HCT116 (cell line): ENCODE results near the gene GLT6D1. TPM values are rescaled to one million over a fixed set of nuclear protein-coding genes. Genes with fewer than 3 reads are reported as not detected.

ENCODE experiments used
- ATAC-seq: fragments of 200-7000 bp; cut with Tn5 transposase; 2 replicates; pipeline ENCODE4 v1.9.1; 2020; ENCODE audit warnings: mild to moderate bottlenecking, moderate library complexity
- BruUV-seq: library from RNA; stranded (reverse); fragments of 400-500 nt; replicated peaks from 2 replicates; lab custom pipeline; 2021; lab: Mats Ljungman, UMichigan
- CTCF ChIA-PET: fragments of 300-600 bp; sonication (Branson Sonifier 250); formaldehyde crosslinking; loops from one replicate; lab custom pipeline; 2021; ENCODE audit warnings: antibody characterized with exemption; lab: Charles Lee
- POLR2A ChIA-PET: fragments of 300-600, 350-600 bp; sonication (Branson Sonifier 250); formaldehyde crosslinking; loops from one replicate; lab custom pipeline; 2021; ENCODE audit warnings: antibody characterized with exemption; lab: Charles Lee
- RAD21 ChIA-PET, 2 experiments: fragments of 300-600 bp; sonication (Branson Sonifier 250); formaldehyde crosslinking; loops; one replicate each; lab custom pipeline; 2023; ENCODE audit warnings: low total read pairs in 2 of 2; ENCODE audit not compliant: uncharacterized antibody in 2 of 2, unreplicated experiment in 2 of 2, low non-redundant PET in 1 of 2; lab: Charles Lee
- DNase-seq: peaks from one replicate; pipeline ENCODE4 v3.0.0-alpha.2; 2010; ENCODE audit warnings: low read depth, low spot score
- H2AFZ ChIP-seq: fragments of 200-600 bp; shearing (Covaris generic), sonication (generic); 2 replicates; pipeline ENCODE4 v1.6.1; 2017; ENCODE audit warnings: low read depth, mixed run types, mixed read lengths, antibody characterized with exemption, low read length; ENCODE audit not compliant: poor library complexity, severe bottlenecking
- H3K27ac ChIP-seq: 2 replicates; pipeline ENCODE4 v1.5.1; 2012; ENCODE audit warnings: low read depth, low read length
- H3K27me3 ChIP-seq: fragments of 200-600 bp; sonication (generic); 2 replicates; pipeline ENCODE4 v1.6.1; 2016; ENCODE audit warnings: mixed run types, low read length, mixed read lengths; ENCODE audit not compliant: insufficient read depth
- H3K36me3 ChIP-seq, 2 experiments: fragments of 200-500 bp in 1 of 2; fragments of 200-600 bp in 1 of 2; sonication (Bioruptor generic) in 1 of 2; sonication (generic) in 1 of 2; 2 replicates each; pipeline versions ENCODE4 v1.5.1 to v1.6.1; 2014 to 2016; ENCODE audit warnings: low read length in 2 of 2, inconsistent platforms in 1 of 2, mixed read lengths in 1 of 2, mixed run types in 1 of 2; ENCODE audit not compliant: insufficient read depth in 2 of 2, control insufficient read depth in 1 of 2
- H3K4me1 ChIP-seq, 2 experiments: fragments of 200-600 bp in 1 of 2; sonication (generic) in 1 of 2; 2 replicates each; pipeline versions ENCODE4 v1.5.1 to v1.6.1; 2012 to 2017; ENCODE audit warnings: low read length in 2 of 2, inconsistent platforms in 1 of 2, mild to moderate bottlenecking in 1 of 2, mixed read lengths in 1 of 2, mixed run types in 1 of 2, moderate library complexity in 1 of 2; ENCODE audit not compliant: insufficient read depth in 2 of 2, control insufficient read depth in 1 of 2
- H3K4me2 ChIP-seq: fragments of 200-600 bp; sonication (generic); 2 replicates; pipeline ENCODE4 v1.6.1; 2017; ENCODE audit warnings: mixed run types, low read length, mixed read lengths
- H3K4me3 ChIP-seq, 2 experiments: fragments of 200-600 bp in 1 of 2; sonication (generic) in 1 of 2; replicated peaks in 1 of 2; 2 replicates each; pipeline ENCODE4 v1.5.1; 2011 to 2016; ENCODE audit warnings: low read length in 2 of 2, control low read depth in 1 of 2, low read depth in 1 of 2, mild to moderate bottlenecking in 1 of 2, mixed read lengths in 1 of 2, mixed run types in 1 of 2
- H3K79me2 ChIP-seq: fragments of 200-600 bp; sonication (generic); 2 replicates; pipeline ENCODE4 v1.6.1; 2017; ENCODE audit warnings: mild to moderate bottlenecking, mixed run types, low read length, moderate library complexity, mixed read lengths; ENCODE audit not compliant: insufficient read depth
- H3K9ac ChIP-seq: fragments of 200-600 bp; sonication (generic); 2 replicates; pipeline ENCODE4 v1.6.1; 2016; ENCODE audit warnings: low read length, mixed read lengths
- H3K9me2 ChIP-seq: fragments of 200-600 bp; sonication (generic), shearing (Covaris generic); 2 replicates; pipeline ENCODE4 v1.6.1; 2017; ENCODE audit warnings: mixed run types, mild to moderate bottlenecking, moderate library complexity; ENCODE audit not compliant: insufficient read depth
- H3K9me3 ChIP-seq, 2 experiments: fragments of 200-500 bp in 1 of 2; fragments of 200-600 bp in 1 of 2; sonication (Bioruptor generic) in 1 of 2; sonication (generic) in 1 of 2; 2 replicates each; pipeline ENCODE4 v1.6.1; 2014 to 2017; ENCODE audit warnings: low read length in 2 of 2, mixed read lengths in 2 of 2, inconsistent platforms in 1 of 2, low read depth in 1 of 2, mild to moderate bottlenecking in 1 of 2, mixed run types in 1 of 2, moderate library complexity in 1 of 2; ENCODE audit not compliant: control insufficient read depth in 1 of 2, insufficient read depth in 1 of 2
- H4K20me1 ChIP-seq: fragments of 200-600 bp; sonication (generic), shearing (Covaris generic); 2 replicates; pipeline ENCODE4 v1.6.1; 2017; ENCODE audit warnings: mixed run types, mild to moderate bottlenecking, moderate library complexity; ENCODE audit not compliant: insufficient read depth
- EGR1 ChIP-seq: IDR thresholded peaks from 2 replicates; pipeline ENCODE4 v1.6.1; 2012; ENCODE audit warnings: low read depth
- EZH2 ChIP-seq: fragments of 200-600 bp; sonication (generic); IDR thresholded peaks from 2 replicates; pipeline ENCODE4 v1.6.1; 2017; ENCODE audit warnings: antibody characterized with exemption, mixed run types
- FOSL1 ChIP-seq: IDR thresholded peaks from 2 replicates; pipeline ENCODE4 v1.6.1; 2012; ENCODE audit warnings: low read depth
- POLR2AphosphoS5 ChIP-seq: IDR thresholded peaks from 2 replicates; pipeline ENCODE4 v1.6.1; 2011; ENCODE audit warnings: mild to moderate bottlenecking, low read depth, low read length, moderate library complexity
- RAD21 ChIP-seq: IDR thresholded peaks from 2 replicates; pipeline ENCODE4 v1.6.1; 2012; ENCODE audit warnings: low read depth, mild to moderate bottlenecking
- SIN3A ChIP-seq: IDR thresholded peaks from 2 replicates; pipeline ENCODE4 v1.6.1; 2012; ENCODE audit warnings: low read depth
- SRF ChIP-seq: IDR thresholded peaks from 2 replicates; pipeline ENCODE4 v1.6.1; 2012; ENCODE audit warnings: low read depth
- TCF7L2 ChIP-seq: IDR thresholded peaks from 2 replicates; pipeline ENCODE4 v1.7.0; 2011; ENCODE audit warnings: borderline replicate concordance, inconsistent platforms; ENCODE audit not compliant: insufficient read depth, insufficient read length; ENCODE audit errors: extremely low read depth
- YY1 ChIP-seq: IDR thresholded peaks from 2 replicates; pipeline ENCODE4 v1.6.1; 2011; ENCODE audit warnings: low read length, low read depth, moderate library complexity, mild to moderate bottlenecking; ENCODE audit not compliant: insufficient replicate concordance; ENCODE audit errors: extremely low read depth
- ZFX ChIP-seq: fragments of 450-650 bp; IDR thresholded peaks from 2 replicates; pipeline ENCODE4 v1.6.1; 2017
- intact Hi-C: fragments of 100-400 bp; cut with micrococcal nuclease; formaldehyde crosslinking; loops from 2 replicates; pipeline ENCODE4 v1.10.0; 2022
- total RNA-seq: library from RNA; stranded (reverse); gene quantifications from one replicate; pipeline ENCODE4 v1.2.1, GENCODE V29; 2021; ENCODE audit not compliant: unreplicated experiment
- TF ChIP-seq, protein P1 (sequence below): IDR thresholded peaks from 2 replicates; pipeline ENCODE4 v1.6.1; 2012
- TF ChIP-seq, protein P2 (sequence below): IDR thresholded peaks from 2 replicates; pipeline ENCODE4 v1.6.1; 2011; ENCODE audit warnings: mild to moderate bottlenecking, low read length, moderate library complexity; ENCODE audit not compliant: insufficient replicate concordance; ENCODE audit errors: extremely low read depth

Gene GLT6D1
- total RNA-seq, 1 experiment from 2014 or later = not detected

GRCh38 chr9:135574943-135575342, 64.4 kb downstream of the GLT6D1 start:
- Histone ChIP-seq H3K27me3 (peaks cover 31% of the 10 kb centered on the region), H2AFZ (no peak overlapping the region), H4K20me1 (no peaks in the 10 kb centered on the region), H3K36me3 (no peaks in the 10 kb centered on the region), H3K4me1 (no peaks in the 10 kb centered on the region), H3K4me2 (no peak overlapping the region), H3K27ac (no peak overlapping the region), H3K9ac (no peak overlapping the region), H3K9me2 (no peaks in the 10 kb centered on the region), H3K4me3 (no peak overlapping the region), H3K9me3 (no peaks in the 10 kb centered on the region), H3K79me2 (no peaks in the 10 kb centered on the region)
- no peak for ATAC-seq
- intact Hi-C loops = no loop called here
- ChIA-PET CTCF (no interaction called here), RAD21 (no interaction called here), POLR2A (no interaction called here)
- no peak for DNase-seq
- no peak for TF ChIP-seq TCF7L2
- TF ChIP-seq RAD21 = no peak
- no peak for TF ChIP-seq EZH2
- no peak for TF ChIP-seq SRF
- TF ChIP-seq FOSL1 = no peak
- no peak for TF ChIP-seq POLR2AphosphoS5
- TF ChIP-seq YY1 = no peak
- TF ChIP-seq, protein P1, sequence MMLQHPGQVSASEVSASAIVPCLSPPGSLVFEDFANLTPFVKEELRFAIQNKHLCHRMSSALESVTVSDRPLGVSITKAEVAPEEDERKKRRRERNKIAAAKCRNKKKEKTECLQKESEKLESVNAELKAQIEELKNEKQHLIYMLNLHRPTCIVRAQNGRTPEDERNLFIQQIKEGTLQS = no peak
- TF ChIP-seq SIN3A = no peak
- no peak for TF ChIP-seq ZFX
- TF ChIP-seq, protein P2, sequence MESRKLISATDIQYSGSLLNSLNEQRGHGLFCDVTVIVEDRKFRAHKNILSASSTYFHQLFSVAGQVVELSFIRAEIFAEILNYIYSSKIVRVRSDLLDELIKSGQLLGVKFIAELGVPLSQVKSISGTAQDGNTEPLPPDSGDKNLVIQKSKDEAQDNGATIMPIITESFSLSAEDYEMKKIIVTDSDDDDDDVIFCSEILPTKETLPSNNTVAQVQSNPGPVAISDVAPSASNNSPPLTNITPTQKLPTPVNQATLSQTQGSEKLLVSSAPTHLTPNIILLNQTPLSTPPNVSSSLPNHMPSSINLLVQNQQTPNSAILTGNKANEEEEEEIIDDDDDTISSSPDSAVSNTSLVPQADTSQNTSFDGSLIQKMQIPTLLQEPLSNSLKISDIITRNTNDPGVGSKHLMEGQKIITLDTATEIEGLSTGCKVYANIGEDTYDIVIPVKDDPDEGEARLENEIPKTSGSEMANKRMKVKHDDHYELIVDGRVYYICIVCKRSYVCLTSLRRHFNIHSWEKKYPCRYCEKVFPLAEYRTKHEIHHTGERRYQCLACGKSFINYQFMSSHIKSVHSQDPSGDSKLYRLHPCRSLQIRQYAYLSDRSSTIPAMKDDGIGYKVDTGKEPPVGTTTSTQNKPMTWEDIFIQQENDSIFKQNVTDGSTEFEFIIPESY = no peak
- no peak for TF ChIP-seq EGR1
- BruUV-seq = no TSS peak
